Measurements from ENCODE around the gene AKAP13.
"Not testable (repeated sequence)": the region's sequence is repeated elsewhere in the genome, so short reads cannot be mapped to it uniquely, and the experiment has no call there.

The AKAP13 gene

GRCh38 chr15:85500060-85500708 lies 119.8 kb downstream of the AKAP13 start:
- no peak for DNase-seq (ENCODE audit: low spot score)

- no peak for DNase-seq (ENCODE audit: low spot score)
These were observed 120.3 kb downstream of the AKAP13 start for GRCh38 chr15:85500729-85501128.

DNA sequence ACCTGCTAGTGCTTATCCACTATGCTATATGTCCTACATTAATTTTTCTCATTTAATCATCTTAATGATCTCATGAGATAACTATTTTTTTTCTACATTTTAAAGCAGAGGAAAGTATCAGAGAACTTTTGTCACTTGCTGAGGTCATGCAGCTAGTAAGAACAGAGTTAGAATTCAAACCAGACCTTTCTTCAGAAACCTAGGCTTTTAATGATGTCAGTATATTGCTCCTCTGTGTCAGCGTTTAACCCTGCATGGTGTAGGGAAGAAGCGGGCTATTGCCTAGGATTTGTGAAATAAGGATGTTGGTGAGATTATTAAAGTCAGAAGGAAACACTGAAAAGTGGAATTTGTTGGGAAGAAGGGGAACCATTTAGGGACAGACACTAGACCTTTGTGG lies 121.2 kb downstream of the AKAP13 start:
- DNase-seq (ENCODE audit: low spot score): no peak

GRCh38 chr15:85503151-85503799 lies 122.9 kb downstream of the AKAP13 start:
- no peak for DNase-seq (ENCODE audit: low spot score)

- DNase-seq (ENCODE audit: low spot score): peak; percentile 66
These were observed 124.6 kb downstream of the AKAP13 start for GRCh38 chr15:85504749-85505676.

- DNase-seq (ENCODE audit: low spot score): no peak
These were observed 126.7 kb downstream of the AKAP13 start for GRCh38 chr15:85507114-85507513.

- DNase-seq (ENCODE audit: low spot score): no peak
These were observed 129.6 kb downstream of the AKAP13 start for GRCh38 chr15:85509973-85510372.

DNA sequence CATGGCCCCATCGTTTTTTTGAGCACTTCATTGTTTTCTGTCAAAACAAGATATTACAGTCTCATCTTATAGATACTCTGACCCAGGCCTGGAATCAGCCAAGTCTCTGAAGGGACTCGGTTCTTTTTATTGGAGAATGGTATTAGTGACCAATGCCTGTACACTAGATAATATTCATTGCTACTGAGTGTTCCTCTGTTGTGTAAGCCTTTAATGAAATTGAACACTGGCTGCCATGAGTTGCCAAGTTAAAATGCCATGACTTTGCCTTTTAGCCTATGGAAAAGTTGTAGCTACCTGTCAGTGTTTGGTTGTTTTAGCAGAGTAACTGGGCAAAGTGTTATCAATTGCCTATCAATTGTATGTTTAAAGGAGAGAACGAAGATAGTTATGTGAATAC lies 134.0 kb downstream of the AKAP13 start:
- no peak for DNase-seq (ENCODE audit: low spot score)

- no peak for DNase-seq (ENCODE audit: low spot score)
These were observed 134.8 kb downstream of the AKAP13 start for GRCh38 chr15:85515212-85515611.

GRCh38 chr15:85517086-85517485 lies 136.7 kb downstream of the AKAP13 start:
- no peak for DNase-seq (ENCODE audit: low spot score)

- no peak for DNase-seq (ENCODE audit: low spot score)
These were observed 138.8 kb downstream of the AKAP13 start for GRCh38 chr15:85518979-85519761.

GRCh38 chr15:85520650-85521049 lies 140.2 kb downstream of the AKAP13 start:
- no peak for DNase-seq (ENCODE audit: low spot score)

DNA sequence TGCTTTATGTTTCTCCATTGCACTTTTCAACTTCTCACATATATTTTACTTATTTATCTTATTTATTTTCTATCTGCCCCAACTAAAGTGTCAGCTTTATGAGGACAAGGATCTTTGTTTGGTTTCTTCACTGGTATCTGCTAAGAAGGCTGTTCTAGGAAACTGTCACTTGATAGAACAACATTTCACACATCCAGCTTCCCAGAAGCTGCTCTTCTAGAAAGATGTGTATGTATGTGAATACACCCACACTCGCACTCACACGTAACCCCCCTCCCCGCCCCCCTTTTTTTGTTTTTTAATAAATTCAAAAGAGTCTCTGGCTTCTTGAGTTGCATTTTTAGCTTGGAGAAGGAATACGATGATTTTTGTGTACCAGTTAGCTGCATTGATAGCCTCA lies 143.1 kb downstream of the AKAP13 start:
- no peak for DNase-seq (ENCODE audit: low spot score)

DNA sequence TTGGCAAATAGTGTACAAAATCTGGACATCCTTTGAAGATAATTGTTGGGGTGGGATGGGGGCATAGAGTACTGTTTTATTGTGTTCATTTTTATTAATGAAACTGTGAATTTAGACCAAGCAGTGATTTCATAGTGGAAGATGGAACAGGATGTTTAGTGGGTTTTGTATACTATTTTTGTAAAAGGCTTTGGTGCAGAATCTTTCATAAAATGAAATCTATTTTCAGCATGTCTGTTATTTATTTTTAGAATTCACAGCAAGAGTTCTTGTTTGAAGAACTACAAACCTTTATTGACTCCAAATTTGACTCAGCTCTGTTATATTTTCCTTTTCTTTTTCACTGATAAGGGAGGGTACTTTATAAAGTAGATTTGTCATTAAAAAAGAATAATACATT lies 145.4 kb downstream of the AKAP13 start:
- DNase-seq (ENCODE audit: low spot score): no peak

DNA sequence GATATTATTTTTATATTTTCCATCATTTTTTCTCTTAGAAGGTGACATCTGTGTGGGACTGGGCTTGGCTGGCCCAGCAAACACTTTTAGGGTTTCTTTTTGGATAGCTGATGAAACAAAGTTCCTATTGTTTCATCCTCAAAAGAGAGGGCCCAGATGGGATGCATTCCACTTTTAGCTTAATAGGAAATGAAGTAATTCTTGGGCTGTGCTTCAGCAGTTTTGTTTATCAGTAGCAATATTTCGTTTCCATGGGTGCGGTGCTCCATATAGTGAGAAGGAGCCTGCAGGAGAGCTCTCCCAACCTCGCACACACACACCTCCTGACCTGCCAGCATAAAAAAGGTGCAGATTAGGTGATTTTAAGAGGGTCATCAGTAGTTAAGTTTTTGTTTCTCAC lies 147.5 kb downstream of the AKAP13 start:
- DNase-seq (ENCODE audit: low spot score): no peak

GRCh38 chr15:85530079-85530478 lies 149.7 kb downstream of the AKAP13 start:
- no peak for DNase-seq (ENCODE audit: low spot score)

GRCh38 chr15:85531083-85531482 lies 150.7 kb downstream of the AKAP13 start:
- DNase-seq (ENCODE audit: low spot score): no peak

- no peak for DNase-seq (ENCODE audit: low spot score)
These were observed 152.3 kb downstream of the AKAP13 start for GRCh38 chr15:85532689-85533088.

GRCh38 chr15:85534031-85534430 lies 153.6 kb downstream of the AKAP13 start:
- DNase-seq (ENCODE audit: low spot score): no peak

- not testable (repeated sequence) for DNase-seq (ENCODE audit: low spot score)
These were observed 155.3 kb downstream of the AKAP13 start for GRCh38 chr15:85535533-85536330.

DNA sequence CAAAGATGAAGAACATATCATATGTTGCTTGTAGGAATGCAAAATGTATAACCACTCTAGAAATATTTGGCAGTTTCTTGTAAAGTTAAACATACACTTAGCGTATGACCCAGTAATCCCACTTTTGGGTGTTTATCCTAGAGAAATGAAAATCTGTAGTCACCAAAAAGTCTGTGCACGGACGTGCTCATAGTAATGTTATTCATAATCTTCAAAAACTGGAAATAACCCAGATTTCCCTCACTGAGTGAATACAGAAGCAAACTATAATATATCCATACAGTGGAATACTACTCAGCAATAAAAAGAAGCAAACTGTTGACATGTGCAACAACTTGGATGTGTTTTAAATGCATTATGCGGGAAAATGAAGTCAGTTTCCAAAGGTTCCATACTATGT lies 155.9 kb downstream of the AKAP13 start:
- DNase-seq (ENCODE audit: low spot score): no peak
